ENCODE results near the gene DUSP22. TPM values are rescaled to one million over a fixed set of nuclear protein-coding genes. Genes with fewer than 3 reads are reported as not detected.

Gene DUSP22
- total and polyA plus RNA-seq, 9 of the 15 experiments (the other 6 are each of a cell fraction or from before 2014, with no cell fraction given) = 9.3 to 19.4 (median 11.8) TPM

DNA sequence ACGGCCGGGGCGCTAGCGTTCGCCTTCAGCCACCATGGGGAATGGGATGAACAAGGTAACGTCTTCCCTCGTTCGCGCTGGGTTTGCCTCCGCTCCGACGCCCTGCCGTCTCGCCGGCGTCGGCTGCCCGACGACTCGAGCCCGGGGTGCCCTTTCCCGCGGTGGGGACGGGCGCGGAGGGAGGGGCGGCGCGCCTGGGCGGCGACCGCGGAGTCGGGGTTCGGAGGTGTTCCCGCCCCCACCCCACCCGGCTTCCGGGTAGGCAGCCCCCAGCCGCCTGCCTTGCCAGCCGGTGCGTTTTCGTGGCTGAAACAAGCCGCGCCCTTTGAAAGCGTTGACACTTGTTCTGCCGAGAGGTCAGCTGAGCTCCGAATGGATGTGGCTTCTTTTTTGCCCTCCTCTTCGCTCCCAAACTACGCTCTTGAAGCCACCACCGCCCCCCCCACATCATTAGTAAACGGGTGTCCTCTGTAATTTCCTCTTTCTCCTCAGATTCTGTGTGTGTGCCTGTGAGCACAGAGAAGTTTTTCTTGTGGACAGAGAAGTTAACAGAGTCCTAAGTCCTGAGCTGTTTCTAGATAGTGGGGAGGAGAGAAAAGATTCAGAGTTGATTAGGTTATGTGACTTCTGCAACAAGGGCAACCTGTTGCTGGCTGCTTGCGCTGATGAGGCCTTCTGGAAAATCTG, 362 bp downstream of the DUSP22 start (continued):
- TF ChIP-seq FOXP4 (CRISPR knock-in tag; IDR thresholded peaks at IDR 0.05; ENCODE audit: borderline replicate concordance) (no peak; the same call in 1 of the 2 replicates), ZNF3 (CRISPR knock-in tag; IDR thresholded peaks at IDR 0.05) (no peak), TAF1 (IDR thresholded peaks at IDR 0.05; ENCODE audit: control insufficient read depth, extremely low read depth, insufficient read depth, low read length, severe bottlenecking) (no peak), ZNF224 (CRISPR knock-in tag; IDR thresholded peaks at IDR 0.05) (no peak), PRPF4 (IDR thresholded peaks at IDR 0.05; ENCODE audit: insufficient read depth, low read depth, low read length, poor library complexity, severe bottlenecking) (no peak), PHF8 (IDR thresholded peaks at IDR 0.05; ENCODE audit: borderline replicate concordance, low read length) (no peak; the same call in none of the 2 replicates), ZNF232 (CRISPR knock-in tag; IDR thresholded peaks at IDR 0.05) (no peak), ATF4 (CRISPR knock-in tag; IDR thresholded peaks at IDR 0.05) (0 out of 2 replicates have a peak, but pooled peaks have one; percentile 30), CBX5 (IDR thresholded peaks at IDR 0.05; ENCODE audit: borderline replicate concordance, low read depth) (no peak), SMARCE1 (IDR thresholded peaks at IDR 0.05) (no peak), DACH1 (IDR thresholded peaks at IDR 0.05; ENCODE audit: partially characterized antibody) (no peak), ZNF347 (CRISPR knock-in tag; IDR thresholded peaks at IDR 0.05; ENCODE audit: low read depth) (no peak), HDAC3 (IDR thresholded peaks at IDR 0.05; ENCODE audit: borderline replicate concordance, partially characterized antibody) (no peak), KLF1 (tag; IDR thresholded peaks at IDR 0.05) (no peak), ETS2 (tag; IDR thresholded peaks at IDR 0.05; ENCODE audit: borderline replicate concordance, poor library complexity, severe bottlenecking) (no peak), RBFOX2 (IDR thresholded peaks at IDR 0.05; ENCODE audit: low read depth, low read length) (peak; percentile 72)
- TF ChIP-seq, protein P1, sequence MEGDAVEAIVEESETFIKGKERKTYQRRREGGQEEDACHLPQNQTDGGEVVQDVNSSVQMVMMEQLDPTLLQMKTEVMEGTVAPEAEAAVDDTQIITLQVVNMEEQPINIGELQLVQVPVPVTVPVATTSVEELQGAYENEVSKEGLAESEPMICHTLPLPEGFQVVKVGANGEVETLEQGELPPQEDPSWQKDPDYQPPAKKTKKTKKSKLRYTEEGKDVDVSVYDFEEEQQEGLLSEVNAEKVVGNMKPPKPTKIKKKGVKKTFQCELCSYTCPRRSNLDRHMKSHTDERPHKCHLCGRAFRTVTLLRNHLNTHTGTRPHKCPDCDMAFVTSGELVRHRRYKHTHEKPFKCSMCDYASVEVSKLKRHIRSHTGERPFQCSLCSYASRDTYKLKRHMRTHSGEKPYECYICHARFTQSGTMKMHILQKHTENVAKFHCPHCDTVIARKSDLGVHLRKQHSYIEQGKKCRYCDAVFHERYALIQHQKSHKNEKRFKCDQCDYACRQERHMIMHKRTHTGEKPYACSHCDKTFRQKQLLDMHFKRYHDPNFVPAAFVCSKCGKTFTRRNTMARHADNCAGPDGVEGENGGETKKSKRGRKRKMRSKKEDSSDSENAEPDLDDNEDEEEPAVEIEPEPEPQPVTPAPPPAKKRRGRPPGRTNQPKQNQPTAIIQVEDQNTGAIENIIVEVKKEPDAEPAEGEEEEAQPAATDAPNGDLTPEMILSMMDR (IDR thresholded peaks at IDR 0.05 in 2 of 3, conservative IDR thresholded peaks at IDR 0.05 in 1 of 3; ENCODE audit: insufficient read depth in 2 of 3, low read depth in 1 of 3, low read length in 3 of 3) = 0 out of 6 replicates have a peak, but pooled peaks of 1 of the 3 experiments have one; percentile 10
- TF ChIP-seq, protein P2, sequence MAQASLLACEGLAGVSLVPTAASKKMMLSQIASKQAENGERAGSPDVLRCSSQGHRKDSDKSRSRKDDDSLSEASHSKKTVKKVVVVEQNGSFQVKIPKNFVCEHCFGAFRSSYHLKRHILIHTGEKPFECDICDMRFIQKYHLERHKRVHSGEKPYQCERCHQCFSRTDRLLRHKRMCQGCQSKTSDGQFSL (CRISPR knock-in tag; IDR thresholded peaks at IDR 0.05) = peak; percentile 97
- TF ChIP-seq, protein P2 (tag; IDR thresholded peaks at IDR 0.05) = peak in 1 of 2 experiments; percentile 88; a peak in 1 of 4 replicates
- TF ChIP-seq, protein P3, sequence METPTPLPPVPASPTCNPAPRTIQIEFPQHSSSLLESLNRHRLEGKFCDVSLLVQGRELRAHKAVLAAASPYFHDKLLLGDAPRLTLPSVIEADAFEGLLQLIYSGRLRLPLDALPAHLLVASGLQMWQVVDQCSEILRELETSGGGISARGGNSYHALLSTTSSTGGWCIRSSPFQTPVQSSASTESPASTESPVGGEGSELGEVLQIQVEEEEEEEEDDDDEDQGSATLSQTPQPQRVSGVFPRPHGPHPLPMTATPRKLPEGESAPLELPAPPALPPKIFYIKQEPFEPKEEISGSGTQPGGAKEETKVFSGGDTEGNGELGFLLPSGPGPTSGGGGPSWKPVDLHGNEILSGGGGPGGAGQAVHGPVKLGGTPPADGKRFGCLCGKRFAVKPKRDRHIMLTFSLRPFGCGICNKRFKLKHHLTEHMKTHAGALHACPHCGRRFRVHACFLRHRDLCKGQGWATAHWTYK (CRISPR knock-in tag; IDR thresholded peaks at IDR 0.05) = no peak; the same call in 1 of the 2 replicates
